Tongue (tissue), 2 donors: ENCODE measurements around the gene DCANP1. TPM values are rescaled to one million over a fixed set of nuclear protein-coding genes. Genes with fewer than 3 reads are reported as not detected.
A peak's percentile ranks its signal among the peaks of the same experiment; 100 is the strongest.
"Not testable (repeated sequence)": the region's sequence is repeated elsewhere in the genome, so short reads cannot be mapped to it uniquely, and the experiment has no call there.

Source experiments
- DNase-seq: peaks from one replicate; pipeline ENCODE4 v3.0.0-alpha.2; 2015
- total RNA-seq: library from RNA; depleted of rRNA; stranded (reverse); fragments of >200 nt; gene quantifications from one replicate; pipeline ENCODE4 v1.2.3, GENCODE V29; 2014

The DCANP1 gene
- total RNA-seq: 0.21 TPM

- no peak for DNase-seq
Observed at GRCh38 chr5:135447298-135447929, at the start of gene DCANP1. DCANP1 (minus strand) TSS chr5:135447348; CDS start chr5:135447108, 240 bp downstream.

- DNase-seq: not testable (repeated sequence)
Observed at GRCh38 chr5:135495531-135495930, 48.4 kb upstream of the DCANP1 start.

GRCh38 chr5:135494196-135494595 is 47.0 kb upstream of the DCANP1 start:
- DNase-seq: no peak

DNA sequence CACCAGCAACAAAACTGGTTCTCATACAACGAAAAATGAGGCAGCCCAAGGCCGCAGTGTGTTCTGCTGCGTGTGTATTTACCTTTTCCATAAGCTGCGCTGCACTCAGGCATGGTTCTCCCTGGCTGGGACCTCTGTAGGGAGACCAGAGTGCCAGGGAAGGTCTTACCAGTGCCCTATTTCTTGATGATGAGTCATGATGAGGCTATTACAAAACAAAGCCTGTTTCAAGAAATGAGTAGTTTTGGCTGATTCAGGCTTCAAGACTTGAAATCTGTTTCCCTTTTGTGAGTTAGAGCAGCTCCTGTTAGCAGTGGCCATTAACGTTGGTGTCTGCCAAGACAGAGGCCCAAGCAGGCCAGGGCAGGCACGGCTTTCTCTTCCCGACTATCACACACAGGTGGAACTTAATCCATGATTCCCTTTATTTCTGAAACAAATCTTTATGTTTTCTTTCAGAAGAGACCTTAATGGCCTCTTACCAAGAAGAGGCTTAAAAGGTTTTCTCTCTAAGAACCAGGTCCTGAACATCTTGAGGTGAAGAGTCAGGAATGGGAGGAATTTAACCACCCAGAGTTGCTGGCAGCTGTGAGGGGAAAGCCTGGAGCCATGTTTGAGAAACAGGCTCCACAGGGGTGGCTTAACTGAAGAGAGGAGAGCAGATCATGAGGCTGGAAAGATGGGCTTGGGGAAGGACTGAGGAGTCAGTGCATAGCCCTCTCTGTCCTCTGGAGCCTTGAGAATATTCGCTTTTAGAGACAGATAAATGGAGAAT is 46.4 kb upstream of the DCANP1 start:
- peak; percentile 34 for DNase-seq

- DNase-seq: no peak
Observed at GRCh38 chr5:135492319-135492626, 45.1 kb upstream of the DCANP1 start.

GRCh38 chr5:135491552-135492318 is 44.6 kb upstream of the DCANP1 start:
- DNase-seq: no peak

DNA sequence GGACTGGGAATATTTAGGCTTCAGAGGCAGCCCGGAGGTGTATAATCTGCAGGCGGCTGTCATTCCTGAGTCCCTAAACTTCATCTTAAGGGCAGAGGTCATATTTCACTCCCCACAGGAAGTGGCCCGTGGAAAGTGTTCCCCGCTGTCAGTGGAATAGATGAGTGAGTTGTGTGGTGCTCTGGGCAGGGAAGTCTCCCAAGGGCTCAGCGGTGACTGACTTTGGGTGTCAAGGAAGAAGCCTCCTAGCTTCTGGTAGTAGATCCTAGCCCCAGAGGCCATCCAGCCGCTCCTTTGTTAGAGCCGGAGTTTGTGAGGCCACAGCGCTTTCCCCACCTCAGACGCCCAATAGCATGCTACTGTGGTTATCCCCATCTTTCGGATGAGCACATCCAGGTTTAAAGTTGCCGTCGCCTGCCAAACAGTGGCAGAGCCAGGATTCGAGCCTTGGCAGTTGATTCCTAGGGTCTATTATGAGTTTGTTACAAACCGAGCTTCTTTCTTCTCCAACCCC is 43.9 kb upstream of the DCANP1 start:
- no peak for DNase-seq

DNA sequence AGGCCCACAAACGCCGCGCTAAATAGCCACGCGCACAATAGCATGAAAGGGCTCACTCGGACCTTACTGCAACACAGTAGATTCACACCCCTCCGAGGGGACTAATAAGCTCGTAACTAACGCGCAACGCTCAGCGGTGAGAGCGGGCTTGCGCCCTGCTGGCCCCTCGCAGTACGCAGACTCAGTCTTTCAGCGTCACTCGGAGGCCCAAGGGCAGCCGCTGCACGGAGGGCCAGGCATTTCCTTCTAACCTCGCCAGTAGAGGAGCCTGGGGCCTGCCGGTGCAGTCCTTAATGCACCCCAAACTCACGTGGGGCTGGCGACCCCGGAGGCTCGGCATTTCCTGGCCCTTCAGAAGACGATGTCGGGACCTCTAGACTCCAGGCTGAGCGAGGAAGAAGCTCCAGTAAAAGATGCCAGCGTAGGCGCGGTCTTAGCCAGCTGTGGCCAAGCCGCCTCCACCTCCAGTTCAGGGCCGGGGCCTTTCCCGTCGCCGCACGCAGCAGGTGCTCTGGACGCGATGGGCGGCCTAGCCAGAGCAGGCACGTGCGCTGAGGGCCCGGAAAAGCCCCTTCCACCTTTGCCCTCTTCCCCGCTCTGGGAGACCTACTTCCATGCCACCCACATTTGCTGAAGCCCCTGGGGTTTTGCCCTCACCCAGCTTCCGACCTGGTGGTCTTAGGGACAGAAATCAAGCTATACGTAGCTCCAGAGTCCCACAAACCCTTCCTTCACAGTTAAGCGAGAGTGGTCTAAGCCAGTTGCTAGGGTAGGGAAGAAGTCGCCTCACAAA is 43.3 kb upstream of the DCANP1 start:
- no peak for DNase-seq

DNA sequence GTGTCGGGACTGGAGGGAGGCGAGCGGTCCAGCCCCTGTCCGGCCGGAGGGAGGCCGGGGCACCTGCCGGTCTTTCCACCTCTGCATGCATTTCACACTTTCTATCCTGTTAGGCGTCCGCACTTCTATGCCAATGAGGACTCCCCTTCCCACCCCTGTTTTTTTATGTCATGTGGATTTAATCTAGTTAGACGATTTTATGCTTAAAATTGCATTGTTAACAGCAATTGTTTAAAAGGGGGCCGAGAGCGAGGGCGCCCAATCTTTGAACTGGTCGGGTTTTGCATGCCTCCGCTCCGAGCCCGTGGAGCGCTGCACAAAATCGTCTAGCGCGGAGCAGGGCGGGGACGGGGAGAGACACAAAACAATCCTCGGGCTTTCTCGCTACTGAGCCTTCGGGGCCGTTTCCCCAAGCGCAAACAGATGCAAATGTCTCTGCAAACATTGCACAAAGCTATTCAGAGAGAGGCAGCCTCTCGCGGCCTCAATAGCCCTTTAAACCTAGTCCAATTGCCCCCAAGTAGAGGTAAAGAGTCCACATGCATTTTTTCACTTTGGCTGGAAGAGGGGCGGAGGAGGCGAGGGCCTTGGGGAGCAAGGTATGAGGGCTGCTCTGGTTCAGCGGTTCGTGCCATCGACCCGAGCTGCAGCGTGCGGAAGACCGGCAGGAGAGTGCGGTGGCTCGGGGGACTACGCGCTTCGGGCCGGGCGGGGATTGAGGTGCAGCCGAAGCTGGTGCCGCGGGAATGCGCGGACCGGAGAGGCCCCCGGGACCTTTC is 42.5 kb upstream of the DCANP1 start:
- DNase-seq: peak; percentile 34

DNA sequence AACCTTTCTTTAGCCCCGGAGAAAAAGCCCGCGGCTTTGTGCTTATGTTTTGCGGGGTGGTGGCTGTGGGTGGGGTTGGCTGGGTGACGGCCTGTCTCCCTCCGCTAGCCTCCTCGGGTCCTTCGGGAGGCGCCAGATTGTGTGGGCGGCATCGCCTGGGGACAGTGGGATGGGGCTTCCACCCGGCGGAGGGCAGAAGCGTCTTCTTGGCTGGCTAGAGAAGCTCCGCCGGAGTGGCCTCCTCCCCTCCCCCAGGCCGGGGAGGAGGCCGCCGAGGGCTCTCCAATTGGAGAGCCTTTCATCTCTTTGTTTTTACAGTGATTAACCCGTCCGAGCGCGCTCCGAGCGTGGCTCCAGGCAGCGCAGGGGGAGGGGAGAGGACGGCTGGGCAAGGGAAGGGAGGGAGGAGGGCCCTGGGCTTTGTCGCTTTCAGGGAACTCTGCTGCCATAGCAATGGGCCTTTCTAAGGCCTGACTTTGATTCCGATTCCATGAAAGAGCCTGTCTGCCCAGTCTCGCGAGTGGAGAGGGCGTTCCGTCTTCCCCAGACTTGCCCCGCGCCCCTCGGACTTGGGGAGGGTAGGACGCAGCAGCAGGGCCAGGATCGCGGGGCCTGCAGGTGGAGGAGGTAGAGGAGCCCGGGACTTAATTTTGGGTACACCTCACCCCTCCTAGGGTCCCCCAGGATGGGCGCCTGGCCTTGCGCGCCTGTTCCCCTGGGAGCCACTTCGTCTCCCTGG is 41.7 kb upstream of the DCANP1 start:
- DNase-seq: peak; percentile 54

GRCh38 chr5:135487839-135488514 is 40.8 kb upstream of the DCANP1 start:
- DNase-seq: no peak

DNA sequence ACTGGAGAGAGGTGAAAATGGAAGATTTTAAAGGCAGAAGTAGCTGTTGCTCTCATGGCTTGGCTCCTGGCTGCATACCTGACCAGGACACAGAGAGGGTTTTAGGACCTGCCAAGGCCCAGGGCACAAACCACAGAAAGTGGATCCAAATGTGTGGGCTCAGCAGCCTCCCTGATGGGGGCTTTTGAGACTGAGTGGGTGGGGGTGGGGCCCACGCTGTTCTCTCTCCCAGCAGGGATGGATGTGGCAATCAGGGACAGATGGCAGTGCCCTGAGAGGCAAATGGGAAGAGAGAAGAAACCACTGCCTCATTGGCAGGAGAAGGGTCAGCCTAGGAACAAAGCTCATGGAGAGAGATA is 39.9 kb upstream of the DCANP1 start:
- no peak for DNase-seq

DNA sequence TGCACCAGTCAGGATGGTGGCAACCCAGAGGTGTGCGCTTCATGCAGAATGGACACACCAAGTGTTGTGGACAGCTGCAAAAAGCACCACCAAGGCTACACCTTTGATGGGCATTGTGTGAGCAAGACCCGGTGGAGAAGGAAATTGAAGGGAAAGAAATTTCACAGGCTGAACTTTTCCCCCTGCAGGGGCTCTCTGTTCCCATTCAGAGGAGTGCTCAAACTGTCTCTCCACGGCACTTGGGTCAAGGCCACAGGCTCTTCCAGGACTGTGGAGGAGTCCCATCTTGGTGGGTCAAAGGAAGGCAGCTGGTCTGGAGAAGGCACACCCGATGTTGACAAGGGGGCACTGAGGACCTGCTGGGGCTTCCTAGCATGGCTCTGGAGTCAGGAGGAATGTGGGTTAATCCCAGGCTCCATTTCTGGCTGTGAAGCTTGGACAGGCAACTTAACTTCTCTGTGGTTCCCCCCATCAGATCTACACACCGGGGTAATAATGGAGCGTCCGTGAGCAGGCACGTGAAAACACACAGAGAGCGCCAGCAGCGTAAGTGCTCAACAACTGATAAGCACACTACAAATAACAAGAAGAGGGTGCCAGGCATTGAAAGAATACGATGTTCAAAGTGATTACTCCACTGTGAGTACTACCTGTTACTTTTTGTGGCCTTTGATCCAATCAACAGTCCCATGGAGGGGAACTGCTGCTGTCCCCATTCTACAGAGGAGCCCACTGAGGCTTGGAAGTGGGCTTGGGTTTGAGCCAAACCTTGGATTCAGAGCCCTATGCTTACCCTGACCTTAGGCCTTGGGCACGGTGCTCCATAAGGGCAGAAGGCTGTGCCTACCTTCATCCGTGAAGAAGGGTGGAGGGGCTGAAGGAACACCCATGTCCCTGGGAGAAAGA is 39.2 kb upstream of the DCANP1 start:
- no peak for DNase-seq

GRCh38 chr5:135484674-135485086 is 37.5 kb upstream of the DCANP1 start:
- no peak for DNase-seq

GRCh38 chr5:135483254-135483653 is 36.1 kb upstream of the DCANP1 start:
- no peak for DNase-seq

DNA sequence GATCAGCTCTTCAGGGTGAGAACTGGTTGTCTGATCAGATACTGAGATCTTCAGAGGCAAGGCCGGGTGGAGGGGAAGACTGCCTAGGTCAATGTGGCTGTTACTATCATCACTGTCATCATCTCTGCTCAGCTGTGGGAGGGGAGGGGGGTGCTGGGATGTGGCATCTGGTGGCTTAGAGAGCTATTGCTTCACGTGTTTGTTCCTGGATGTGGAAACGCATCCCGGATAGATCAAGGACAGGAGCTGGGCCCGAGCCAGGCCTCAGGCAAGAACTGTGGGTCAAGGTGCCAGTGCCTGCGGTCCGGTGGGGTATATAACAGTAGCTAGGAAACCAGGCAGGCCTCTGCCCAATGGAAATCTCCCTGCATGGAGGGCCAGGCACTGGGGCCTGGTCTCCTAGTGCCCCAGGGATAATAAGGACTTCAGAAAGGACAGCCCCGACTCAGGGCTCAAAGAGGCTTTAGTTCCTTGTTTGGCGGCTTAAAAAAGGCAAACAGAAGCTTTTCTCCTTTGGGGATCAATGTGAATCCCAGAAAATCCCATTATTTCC is 35.3 kb upstream of the DCANP1 start:
- no peak for DNase-seq

- DNase-seq: no peak
Observed at GRCh38 chr5:135481909-135482311, 34.8 kb upstream of the DCANP1 start.

GRCh38 chr5:135481387-135481786 is 34.2 kb upstream of the DCANP1 start:
- no peak for DNase-seq

GRCh38 chr5:135480511-135480910 is 33.4 kb upstream of the DCANP1 start:
- no peak for DNase-seq
